Caco-2 (cell line): ENCODE data around the gene BRD7. TPM values are rescaled to one million over a fixed set of nuclear protein-coding genes. Genes with fewer than 3 reads are reported as not detected.

Experiments
- BruUV-seq: library from RNA; stranded (reverse); fragments of 400-500 nt; replicated peaks from 2 replicates; lab custom pipeline; 2021; lab: Mats Ljungman, UMichigan
- CTCF ChIA-PET: fragments of 300-600 bp; sonication (Branson Sonifier 250); formaldehyde crosslinking; loops from one replicate; lab custom pipeline; 2022; ENCODE audit warnings: antibody characterized with exemption; lab: Charles Lee
- POLR2A ChIA-PET: fragments of 300-600 bp; sonication (Branson Sonifier 250); formaldehyde crosslinking; loops from one replicate; lab custom pipeline; 2022; ENCODE audit warnings: antibody characterized with exemption; lab: Charles Lee
- DNase-seq, 2 experiments: peaks; one replicate each; pipeline versions ENCODE4 v3.0.0 to v3.0.0-alpha.2; 2020 to 2022
- H3K27me3 ChIP-seq: replicated peaks from 2 replicates; pipeline ENCODE4 v1.6.0; 2011; ENCODE audit warnings: low read length; ENCODE audit not compliant: control insufficient read depth, insufficient read depth
- H3K36me3 ChIP-seq: 2 replicates; pipeline ENCODE4 v1.5.1; 2011; ENCODE audit warnings: low read length; ENCODE audit not compliant: control insufficient read depth, insufficient read depth
- H3K4me1 ChIP-seq: fragments of 250-450 bp; sonication (Bioruptor Pico); 2 replicates; pipeline ENCODE4 v1.5.1; 2020; ENCODE audit warnings: mild to moderate bottlenecking
- H3K4me3 ChIP-seq: 2 replicates; pipeline ENCODE4 v1.5.1; 2011; ENCODE audit warnings: low read depth, mild to moderate bottlenecking, control low read depth, low read length
- H3K9me3 ChIP-seq: fragments of 250-450 bp; sonication (Bioruptor Pico); 2 replicates; pipeline ENCODE4 v1.5.1; 2020; ENCODE audit warnings: mild to moderate bottlenecking, moderate library complexity
- H3K27ac Mint-ChIP-seq: one replicate; pipeline ENCODE4 v1.8.0; 2022; ENCODE audit warnings: mixed read lengths; ENCODE audit not compliant: unreplicated experiment
- H3K27me3 Mint-ChIP-seq: one replicate; pipeline ENCODE4 v1.8.0; 2022; ENCODE audit warnings: mixed read lengths; ENCODE audit not compliant: insufficient read depth, unreplicated experiment
- H3K36me3 Mint-ChIP-seq: one replicate; pipeline ENCODE4 v1.8.0; 2022; ENCODE audit warnings: mild to moderate bottlenecking, mixed read lengths; ENCODE audit not compliant: insufficient read depth, unreplicated experiment
- H3K4me1 Mint-ChIP-seq: one replicate; pipeline ENCODE4 v1.8.0; 2022; ENCODE audit warnings: low read depth, mixed read lengths; ENCODE audit not compliant: unreplicated experiment
- H3K4me3 Mint-ChIP-seq: one replicate; pipeline ENCODE4 v1.8.0; 2022; ENCODE audit warnings: mild to moderate bottlenecking, moderate library complexity, mixed read lengths; ENCODE audit not compliant: unreplicated experiment
- H3K9me3 Mint-ChIP-seq: one replicate; pipeline ENCODE4 v1.8.0; 2022; ENCODE audit warnings: mixed read lengths; ENCODE audit not compliant: unreplicated experiment
- CTCF ChIP-seq, 2 experiments: fragments of 200-600 bp in 1 of 2; IDR thresholded peaks; 1 replicate in 1 of 2; 2 replicates in 1 of 2; pipeline versions ENCODE4 v1.5.1 to v1.8.0; 2011 to 2022; ENCODE audit warnings: antibody characterized with exemption in 1 of 2, control low read depth in 1 of 2, inconsistent platforms in 1 of 2, low read depth in 1 of 2, low read length in 1 of 2, mild to moderate bottlenecking in 1 of 2, moderate library complexity in 1 of 2; ENCODE audit not compliant: insufficient read depth in 1 of 2, severe bottlenecking in 1 of 2, unreplicated experiment in 1 of 2
- intact Hi-C: fragments of 100-400 bp; cut with micrococcal nuclease; formaldehyde crosslinking; loops from one replicate; pipeline ENCODE4 v1.10.0; 2022; ENCODE audit not compliant: unreplicated experiment
- total RNA-seq: library from RNA; stranded (reverse); gene quantifications from 2 replicates; pipeline ENCODE4 v1.2.3, GENCODE V29; 2022

The BRD7 gene
- total RNA-seq, 1 experiment from 2014 or later, result 170 TPM

GRCh38 chr16:50400967-50401348, 32.2 kb upstream of the BRD7 start:
- H3K4me3 Mint-ChIP-seq, result no peak overlapping the region
- Histone ChIP-seq H3K4me3 (no peak overlapping the region), H3K36me3 (no peaks in the 10 kb centered on the region; the same call in 1 of the 2 replicates), H3K27me3 (no peaks in the 10 kb centered on the region; the same call in 1 of the 2 replicates), H3K9me3 (no peaks in the 10 kb centered on the region), H3K4me1 (no peaks in the 10 kb centered on the region)
- no peaks in the 10 kb centered on the region for H3K36me3 Mint-ChIP-seq
- no TSS peak for BruUV-seq
- ChIA-PET POLR2A (no interaction called here), CTCF (no interaction called here)
- no peak for DNase-seq
- H3K27me3 Mint-ChIP-seq, result no peaks in the 10 kb centered on the region
- intact Hi-C loops, result no loop called here
- no peak overlapping the region for H3K27ac Mint-ChIP-seq
- H3K4me1 Mint-ChIP-seq, result no peaks in the 10 kb centered on the region
- no peak for TF ChIP-seq CTCF (IDR thresholded peaks at IDR 0.05; ENCODE audit: insufficient read depth in 1 of 2, low read depth in 1 of 2, low read length in 1 of 2, severe bottlenecking in 1 of 2, unreplicated experiment in 1 of 2)
- H3K9me3 Mint-ChIP-seq, result no peaks in the 10 kb centered on the region

DNA sequence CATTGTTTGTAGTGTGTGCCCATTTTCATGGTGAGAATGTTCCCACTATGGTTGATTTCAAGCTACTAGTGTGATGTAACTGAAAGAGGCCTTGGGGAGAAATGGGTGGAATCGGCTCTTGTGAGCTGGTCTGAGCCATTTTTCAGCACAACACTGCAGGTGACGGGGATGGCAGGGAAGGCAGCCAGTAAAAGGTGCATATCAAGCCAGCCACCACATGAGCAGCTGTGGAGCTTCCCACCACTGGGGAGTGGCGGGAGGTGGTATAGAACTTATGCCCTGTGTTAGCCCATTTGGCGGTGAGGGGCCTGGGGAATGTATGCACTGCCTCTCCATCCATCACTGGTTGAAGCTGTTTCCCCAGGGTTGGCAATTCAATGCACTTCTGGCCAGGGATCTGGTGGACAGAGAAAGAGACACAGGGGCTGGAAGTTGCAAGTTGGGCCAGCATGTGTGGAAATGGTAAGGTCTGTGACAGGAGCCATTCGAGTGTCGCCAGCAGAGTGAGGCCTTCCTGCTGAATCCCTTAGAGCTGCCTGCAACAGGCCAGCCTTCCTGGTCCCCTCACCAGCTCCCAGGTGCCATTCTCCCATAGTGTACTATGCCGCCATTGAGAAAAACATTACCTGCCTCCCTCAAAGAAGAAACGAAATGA, 31.7 kb upstream of the BRD7 start:
- no peaks in the 10 kb centered on the region for H3K36me3 Mint-ChIP-seq
- BruUV-seq, result no TSS peak
- Histone ChIP-seq H3K36me3 (no peaks in the 10 kb centered on the region; the same call in 1 of the 2 replicates), H3K9me3 (no peaks in the 10 kb centered on the region), H3K4me1 (no peaks in the 10 kb centered on the region), H3K4me3 (no peak overlapping the region), H3K27me3 (no peaks in the 10 kb centered on the region; the same call in 1 of the 2 replicates)
- no peaks in the 10 kb centered on the region for H3K27me3 Mint-ChIP-seq
- H3K4me1 Mint-ChIP-seq, result no peaks in the 10 kb centered on the region
- no peaks in the 10 kb centered on the region for H3K9me3 Mint-ChIP-seq
- no peak for DNase-seq
- no peak overlapping the region for H3K4me3 Mint-ChIP-seq
- no peak overlapping the region for H3K27ac Mint-ChIP-seq
- intact Hi-C loops, result no loop called here
- ChIA-PET POLR2A (no interaction called here), CTCF (no interaction called here)
- TF ChIP-seq CTCF (IDR thresholded peaks at IDR 0.05; ENCODE audit: insufficient read depth in 1 of 2, low read depth in 1 of 2, low read length in 1 of 2, severe bottlenecking in 1 of 2, unreplicated experiment in 1 of 2), result no peak

- BruUV-seq, result no TSS peak
- no peaks in the 10 kb centered on the region for H3K36me3 Mint-ChIP-seq
- ChIA-PET POLR2A (interaction anchor here (0.7 kb wide), 1 partner anchor 143 kb away, joined by 3 read pairs; no protein-coding TSS in a partner anchor), CTCF (no interaction called here)
- no peaks in the 10 kb centered on the region for H3K9me3 ChIP-seq
- H3K4me3 Mint-ChIP-seq, result no peak overlapping the region
- no peak for TF ChIP-seq CTCF (IDR thresholded peaks at IDR 0.05; ENCODE audit: insufficient read depth in 1 of 2, low read depth in 1 of 2, low read length in 1 of 2, severe bottlenecking in 1 of 2, unreplicated experiment in 1 of 2)
- H3K27me3 ChIP-seq, result no peaks in the 10 kb centered on the region
- H3K9me3 Mint-ChIP-seq, result no peaks in the 10 kb centered on the region
- H3K4me1 Mint-ChIP-seq, result no peaks in the 10 kb centered on the region
- no peak overlapping the region for H3K27ac Mint-ChIP-seq
- intact Hi-C loops, result no loop called here
- H3K4me3 ChIP-seq, result no peak overlapping the region
- no peaks in the 10 kb centered on the region for H3K27me3 Mint-ChIP-seq
- H3K36me3 ChIP-seq, result no peaks in the 10 kb centered on the region; the same call in 1 of the 2 replicates
- no peaks in the 10 kb centered on the region for H3K4me1 ChIP-seq
- no peak for DNase-seq
These were observed 30.6 kb upstream of the BRD7 start for GRCh38 chr16:50399411-50399810.
